ENCODE results near the gene SDHA.
A peak's percentile ranks its signal among the peaks of the same experiment; 100 is the strongest.
"Not testable (repeated sequence)": the region's sequence is repeated elsewhere in the genome, so short reads cannot be mapped to it uniquely, and the experiment has no call there.

SDHA gene

DNA sequence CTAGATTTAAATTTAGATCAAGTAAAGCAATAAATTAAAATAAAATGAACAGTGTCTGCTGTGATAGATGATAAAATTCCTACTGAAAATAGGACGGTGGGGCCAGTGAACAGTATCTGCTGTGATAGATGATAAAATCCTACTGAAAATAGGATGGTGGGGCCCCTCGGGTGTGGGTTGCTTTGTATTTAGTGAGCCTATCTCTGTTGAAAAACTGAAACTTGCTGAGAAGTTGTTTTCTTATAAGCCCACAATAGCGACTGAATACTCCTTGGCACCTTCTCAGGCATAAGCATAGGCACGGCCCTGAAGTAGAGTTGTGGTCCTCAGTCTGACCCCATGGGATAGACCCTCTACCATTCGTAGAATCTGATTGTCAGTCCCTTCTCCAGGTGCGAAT, 5.7 kb downstream of the SDHA start:
- no peak for DNase-seq

DNA sequence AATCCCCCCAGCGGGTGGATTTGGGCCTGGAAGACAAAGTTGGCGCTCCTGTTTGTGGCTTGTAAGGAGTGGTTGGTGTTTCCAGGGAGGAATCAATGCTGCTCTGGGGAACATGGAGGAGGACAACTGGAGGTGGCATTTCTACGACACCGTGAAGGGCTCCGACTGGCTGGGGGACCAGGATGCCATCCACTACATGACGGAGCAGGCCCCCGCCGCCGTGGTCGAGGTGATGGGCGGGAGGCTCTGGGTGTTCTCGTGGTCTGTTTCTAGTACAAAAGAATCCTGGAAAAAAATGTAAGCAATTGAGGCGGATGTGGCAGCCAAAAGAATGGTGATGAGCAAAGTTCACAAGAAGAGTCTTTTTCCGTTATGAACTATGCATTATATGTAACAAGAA, 7.2 kb downstream of the SDHA start:
- no peak for DNase-seq

DNA sequence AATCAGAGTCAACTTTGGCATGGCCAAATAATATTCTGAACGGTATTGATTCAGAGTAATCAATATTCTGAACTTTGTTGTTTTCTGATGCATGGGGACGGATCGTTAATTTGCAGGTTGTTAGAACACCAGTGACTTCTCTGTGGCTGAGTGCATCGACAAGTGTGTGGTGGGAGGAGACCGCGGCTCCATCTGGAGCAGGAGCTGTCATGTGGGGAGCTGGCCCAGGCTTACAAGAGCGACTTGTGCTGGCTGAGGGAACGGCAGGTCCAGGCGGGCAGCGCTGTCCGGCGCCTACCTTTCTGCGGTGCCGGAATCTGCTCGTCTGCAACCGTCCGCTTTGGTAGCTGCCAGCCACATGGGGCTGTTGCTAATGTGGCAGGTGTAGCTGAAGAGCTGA, 9.3 kb downstream of the SDHA start:
- DNase-seq: not testable (repeated sequence)

DNA sequence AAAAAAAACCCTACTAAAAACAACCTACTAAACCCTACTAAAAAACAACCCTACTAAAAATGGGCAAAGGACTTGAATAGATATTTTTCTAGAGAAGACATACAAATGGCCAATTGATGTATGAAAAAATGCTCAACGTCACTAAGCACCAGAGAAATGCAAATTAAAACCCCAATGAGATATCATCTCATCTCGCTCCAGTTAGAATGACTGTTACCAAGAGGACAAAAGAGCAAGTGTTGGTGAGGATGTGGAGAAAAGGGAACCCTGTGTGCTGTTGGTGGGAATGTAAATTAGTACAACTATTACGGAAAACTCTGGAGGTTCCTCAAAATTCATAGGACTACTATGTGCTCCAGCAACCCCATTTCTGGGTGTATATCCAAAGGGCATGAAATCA, 10.8 kb downstream of the SDHA start:
- DNase-seq: no peak

DNA sequence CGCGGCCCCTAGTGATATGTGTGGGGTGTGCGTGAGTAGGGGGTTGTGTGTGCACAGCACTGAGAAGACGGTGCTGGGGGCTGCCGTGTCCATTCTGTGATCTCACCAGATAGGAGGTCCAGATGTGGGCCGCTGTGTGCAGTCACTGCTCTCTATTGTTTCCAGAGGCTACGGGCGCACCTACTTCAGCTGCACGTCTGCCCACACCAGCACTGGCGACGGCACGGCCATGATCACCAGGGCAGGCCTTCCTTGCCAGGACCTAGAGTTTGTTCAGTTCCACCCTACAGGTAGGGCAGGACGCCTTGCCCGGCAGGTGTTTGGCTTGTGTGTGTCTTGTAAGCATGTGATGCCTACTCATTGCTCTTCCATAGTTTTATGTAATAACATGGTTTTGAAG, 12.6 kb downstream of the SDHA start:
- no peak for DNase-seq

DNA sequence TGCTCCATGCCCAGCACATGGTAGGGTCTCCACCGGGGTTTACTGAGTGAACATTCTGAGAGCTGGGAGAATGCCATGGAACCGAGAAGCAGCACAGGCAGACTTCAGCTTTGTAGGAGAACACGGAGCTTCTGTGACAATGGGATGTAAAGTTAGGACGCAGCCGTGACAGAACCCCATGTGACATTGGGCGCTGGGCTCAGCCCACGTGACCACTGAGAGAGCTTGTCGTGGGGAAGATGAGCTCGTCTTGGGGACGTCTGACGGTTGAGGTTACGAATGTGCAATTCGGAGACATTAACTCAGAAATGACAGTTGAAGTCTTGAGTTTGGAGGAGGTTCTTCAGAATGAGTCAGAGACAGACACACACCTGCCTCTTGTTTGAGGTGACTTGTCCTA, 13.5 kb downstream of the SDHA start:
- no peak for DNase-seq

DNA sequence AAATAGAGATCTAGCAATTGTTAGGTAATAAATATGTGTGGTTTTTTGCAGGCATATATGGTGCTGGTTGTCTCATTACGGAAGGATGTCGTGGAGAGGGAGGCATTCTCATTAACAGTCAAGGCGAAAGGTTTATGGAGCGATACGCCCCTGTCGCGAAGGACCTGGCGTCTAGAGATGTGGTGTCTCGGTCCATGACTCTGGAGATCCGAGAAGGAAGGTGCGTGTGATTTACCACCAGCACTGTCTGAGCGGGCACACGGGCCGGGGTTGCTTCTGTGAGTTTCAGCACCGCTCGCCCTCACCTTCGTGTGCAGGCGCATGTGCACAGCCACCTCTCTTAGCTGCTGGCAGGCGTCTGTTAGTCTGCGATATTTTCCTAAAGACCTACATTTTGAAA, 15.3 kb downstream of the SDHA start:
- DNase-seq: not testable (repeated sequence)

DNA sequence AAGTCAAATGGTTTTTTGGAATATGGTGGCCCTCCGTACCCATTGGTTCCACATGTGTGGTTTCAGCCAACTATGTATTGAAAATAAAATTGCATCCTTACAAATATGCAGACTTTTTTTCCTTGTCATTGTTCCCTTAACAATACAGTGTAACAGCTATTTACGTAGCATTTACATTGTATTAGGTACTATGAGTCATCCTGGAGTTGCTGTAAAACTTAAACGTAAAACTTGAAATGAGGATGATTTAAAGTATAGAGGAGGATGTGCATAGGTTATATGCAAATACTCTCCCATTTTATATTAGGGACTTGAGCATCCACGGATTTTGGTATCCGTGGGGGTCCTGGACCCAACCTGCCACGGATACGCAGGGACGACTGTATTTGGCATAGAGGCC, 16.3 kb downstream of the SDHA start:
- no peak for DNase-seq

DNA sequence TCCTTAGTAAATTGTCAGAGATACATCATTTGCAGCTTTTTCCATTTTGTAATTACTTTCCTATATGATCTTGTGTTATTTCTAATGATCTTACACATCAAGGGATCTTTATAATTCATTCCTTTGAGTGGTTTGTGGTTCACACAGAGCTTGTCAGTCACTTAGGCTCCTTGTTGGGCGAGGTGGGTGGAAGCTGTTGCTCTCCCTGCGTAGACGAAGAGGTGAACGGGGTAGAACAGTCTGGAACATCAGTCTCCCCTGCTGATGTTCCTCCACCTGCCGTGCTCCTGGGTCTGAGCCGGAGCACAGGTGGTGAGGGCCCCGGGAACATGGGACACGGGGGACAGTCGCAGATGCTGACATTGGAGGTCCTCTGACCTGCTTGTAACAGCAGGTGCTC, 17.4 kb downstream of the SDHA start:
- not testable (repeated sequence) for DNase-seq

DNA sequence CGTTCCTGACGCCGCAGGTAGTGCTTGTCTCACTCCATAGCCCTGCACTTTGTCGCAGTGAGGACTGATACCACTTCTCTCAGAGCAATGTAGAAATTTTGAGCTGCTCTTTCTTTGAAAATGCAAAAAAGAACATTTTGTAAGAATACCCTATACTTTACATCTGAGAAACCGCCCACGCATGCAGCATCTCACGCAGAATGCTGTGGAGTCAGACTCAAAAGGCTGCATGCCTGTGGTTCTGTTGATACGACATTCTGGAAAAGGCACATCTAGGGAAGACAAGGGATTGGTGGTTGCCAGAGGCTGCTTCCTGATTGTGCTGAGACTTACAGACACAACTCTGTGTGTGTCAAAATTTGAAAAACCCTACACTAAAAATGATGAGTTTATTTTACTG, 19.8 kb downstream of the SDHA start:
- DNase-seq: not testable (repeated sequence)

DNA sequence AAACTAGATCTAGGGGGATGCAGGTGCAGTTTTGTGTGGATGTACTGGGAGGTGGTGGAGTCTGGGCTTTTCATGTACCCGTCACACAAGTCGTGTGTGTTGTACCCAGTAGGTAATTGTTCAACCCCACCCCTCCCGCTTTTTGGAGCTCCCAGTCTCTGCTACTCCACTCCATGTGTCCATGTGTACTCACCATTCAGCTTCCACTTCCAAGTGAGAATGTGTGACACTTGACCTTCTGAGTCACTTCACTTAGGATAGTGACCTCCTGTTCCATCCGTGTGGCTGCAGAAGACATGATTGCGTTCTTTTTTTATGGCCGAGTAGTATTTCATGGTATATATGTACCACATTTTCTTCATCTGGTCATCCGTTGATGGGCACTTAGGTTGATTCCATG, 22.4 kb downstream of the SDHA start:
- DNase-seq: not testable (repeated sequence)

DNA sequence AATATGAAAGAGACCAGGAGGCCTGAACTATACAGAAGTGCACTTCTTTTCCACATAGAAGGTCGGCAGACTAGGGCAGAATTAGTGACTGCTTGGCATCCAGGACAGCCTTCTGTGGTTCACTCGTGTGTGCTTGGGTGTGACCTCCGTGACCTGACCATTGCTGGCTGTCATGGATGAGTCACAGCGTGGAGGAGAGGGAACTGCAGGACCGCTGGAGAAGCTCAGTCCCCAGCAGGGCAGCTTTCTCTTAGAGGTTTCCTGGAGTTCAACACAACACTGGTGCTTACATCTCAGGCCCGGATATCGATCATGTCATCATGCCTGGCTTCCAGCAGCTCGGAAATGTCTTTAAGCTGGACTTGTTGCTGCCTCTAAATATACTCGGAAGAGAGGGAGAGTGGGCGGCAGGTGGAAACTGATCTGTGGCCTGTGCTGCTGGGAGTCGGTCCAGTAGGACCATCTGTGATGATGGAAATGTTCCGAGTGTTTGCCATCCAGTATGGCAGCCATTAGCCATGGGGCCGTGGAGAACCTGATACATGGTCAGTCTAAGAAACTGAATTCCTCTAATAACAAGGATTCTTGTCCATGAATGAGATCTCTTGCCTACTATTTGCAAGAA, 23.0 kb downstream of the SDHA start:
- DNase-seq: not testable (repeated sequence)

DNA sequence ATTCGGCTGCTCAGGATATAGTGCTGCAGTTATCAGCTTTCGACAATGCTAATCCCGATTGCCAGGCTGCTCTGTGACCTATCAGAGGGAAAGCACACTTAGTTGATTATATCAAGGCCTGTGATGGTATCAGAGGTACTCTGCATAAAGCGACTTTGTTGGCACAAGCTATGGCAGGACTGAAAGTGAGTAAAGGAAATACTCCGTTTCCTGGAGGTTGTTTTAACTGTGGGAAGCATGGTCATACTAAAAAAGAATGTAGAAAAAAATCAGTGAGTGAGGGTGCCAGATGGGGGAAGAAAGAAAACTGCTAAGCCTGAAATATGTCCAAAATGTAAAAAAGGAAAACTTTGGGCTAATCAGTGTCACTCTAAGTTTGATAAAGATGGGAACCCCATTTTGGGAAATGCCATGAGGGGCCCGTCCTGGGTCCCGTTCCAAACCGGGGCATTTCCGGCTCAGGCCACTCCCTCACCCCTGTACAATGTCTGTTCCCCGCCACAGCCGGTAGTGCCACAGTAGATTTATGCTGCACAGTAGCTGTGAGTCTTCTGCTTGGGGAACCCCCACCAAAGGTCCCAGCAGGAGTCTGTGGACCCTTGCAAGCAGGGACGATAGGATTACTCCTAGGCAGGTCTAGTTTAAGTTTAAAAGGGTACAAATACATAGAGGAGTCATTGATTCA, 25.7 kb downstream of the SDHA start:
- not testable (repeated sequence) for DNase-seq

DNA sequence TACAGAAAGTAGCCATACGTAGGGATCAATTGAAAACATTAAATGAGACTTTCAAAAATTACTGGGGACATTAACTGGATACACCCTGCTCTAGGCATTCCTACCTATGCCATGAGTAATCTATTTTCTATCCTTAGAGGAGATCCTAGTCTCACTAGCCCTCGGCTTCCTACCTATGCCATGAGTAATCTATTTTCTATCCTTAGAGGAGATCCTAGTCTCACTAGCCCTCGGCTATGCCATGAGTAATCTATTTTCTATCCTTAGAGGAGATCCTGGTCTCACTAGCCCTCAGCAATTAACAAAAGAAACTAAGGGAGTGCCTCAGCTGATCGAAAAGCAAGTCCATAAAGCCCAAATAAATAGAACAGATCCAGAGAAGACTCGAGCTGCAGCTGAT, 27.6 kb downstream of the SDHA start:
- not testable (repeated sequence) for DNase-seq

DNA sequence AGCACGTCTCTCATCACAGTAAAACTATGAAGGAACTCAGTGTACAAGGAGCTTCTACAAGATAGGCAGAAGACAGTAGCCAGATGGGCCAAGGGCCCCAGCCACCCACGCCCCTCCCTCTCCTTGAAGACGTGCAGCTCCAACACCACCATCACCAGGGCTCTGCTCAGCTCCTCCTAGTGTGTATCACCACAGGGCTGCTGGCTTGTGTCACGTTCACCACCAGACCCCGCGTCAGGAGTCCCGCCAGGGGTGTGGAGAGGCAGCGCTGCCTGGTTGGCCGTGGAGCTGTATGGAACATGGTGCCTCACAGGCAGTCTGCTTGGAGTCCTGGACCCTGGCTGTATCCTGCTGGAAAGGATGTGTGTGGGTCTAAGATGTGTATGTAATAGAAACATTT, 32.3 kb downstream of the SDHA start:
- not testable (repeated sequence) for DNase-seq

DNA sequence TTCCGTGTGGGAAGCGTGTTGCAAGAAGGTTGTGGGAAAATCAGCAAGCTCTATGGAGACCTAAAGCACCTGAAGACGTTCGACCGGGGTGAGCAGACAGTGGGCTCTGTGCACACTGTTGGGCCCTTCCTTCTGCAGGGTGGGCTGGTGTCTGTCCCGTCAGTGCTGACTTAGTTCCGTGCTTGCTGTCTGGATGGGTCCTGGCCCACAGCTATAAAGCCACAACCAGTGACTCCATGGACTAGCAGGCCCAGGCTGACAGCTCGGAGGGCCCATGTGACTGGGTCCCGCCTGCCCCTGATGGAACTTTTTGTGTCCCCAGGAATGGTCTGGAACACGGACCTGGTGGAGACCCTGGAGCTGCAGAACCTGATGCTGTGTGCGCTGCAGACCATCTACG, 32.9 kb downstream of the SDHA start:
- DNase-seq: not testable (repeated sequence)

DNA sequence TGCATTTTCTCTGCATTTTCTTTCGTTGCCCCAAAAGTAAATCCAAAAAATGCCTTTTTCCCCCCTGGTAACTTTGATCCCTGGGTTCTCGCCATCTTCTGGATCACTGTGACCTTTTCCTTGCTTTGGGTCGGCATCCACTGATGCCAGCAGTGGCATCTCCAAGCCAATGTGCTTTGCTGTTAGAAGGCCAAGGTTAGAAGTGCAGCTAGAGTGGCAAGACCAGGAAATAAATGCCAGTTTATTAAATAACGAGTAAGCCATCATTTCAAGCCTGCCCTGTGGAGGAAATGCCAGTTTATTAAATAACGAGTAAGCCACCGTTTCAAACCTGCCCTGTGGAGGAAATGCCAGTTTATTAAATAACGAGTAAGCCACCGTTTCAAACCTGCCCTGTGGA, 33.4 kb downstream of the SDHA start:
- not testable (repeated sequence) for DNase-seq

DNA sequence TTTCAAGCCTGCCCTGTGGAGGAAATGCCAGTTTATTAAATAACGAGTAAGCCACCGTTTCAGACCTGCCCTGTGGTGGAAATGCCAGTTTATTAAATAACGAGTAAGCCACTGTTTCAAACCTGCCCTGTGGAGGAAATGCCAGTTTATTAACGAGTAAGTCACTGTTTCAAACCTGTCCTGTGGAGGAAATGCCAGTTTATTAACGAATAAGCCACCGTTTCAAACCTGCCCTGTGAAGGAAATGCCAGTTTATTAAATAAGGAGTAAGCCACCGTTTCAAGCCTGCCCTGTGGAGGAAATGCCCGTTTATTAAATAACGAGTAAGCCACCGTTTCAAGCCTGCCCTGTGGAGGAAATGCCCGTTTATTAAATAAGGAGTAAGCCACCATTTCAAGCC, 33.9 kb downstream of the SDHA start:
- DNase-seq: not testable (repeated sequence)

DNA sequence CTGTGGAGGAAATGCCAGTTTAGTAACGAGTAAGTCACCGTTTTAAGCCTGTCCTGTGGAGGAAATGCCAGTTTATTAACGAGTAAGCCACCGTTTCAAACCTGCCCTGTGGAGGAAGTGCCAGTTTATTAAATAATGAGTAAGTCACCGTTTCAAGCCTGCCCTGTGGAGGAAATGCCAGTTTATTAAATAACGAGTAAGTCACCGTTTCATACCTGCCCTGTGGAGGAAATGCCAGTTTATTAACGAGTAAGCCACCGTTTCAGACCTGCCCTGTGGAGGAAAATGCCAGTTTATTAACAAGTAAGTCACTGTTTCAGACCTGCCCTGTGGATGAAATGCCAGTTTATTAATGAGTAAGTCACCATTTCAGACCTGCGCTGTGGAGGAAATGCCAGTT, 34.4 kb downstream of the SDHA start:
- no peak for DNase-seq

DNA sequence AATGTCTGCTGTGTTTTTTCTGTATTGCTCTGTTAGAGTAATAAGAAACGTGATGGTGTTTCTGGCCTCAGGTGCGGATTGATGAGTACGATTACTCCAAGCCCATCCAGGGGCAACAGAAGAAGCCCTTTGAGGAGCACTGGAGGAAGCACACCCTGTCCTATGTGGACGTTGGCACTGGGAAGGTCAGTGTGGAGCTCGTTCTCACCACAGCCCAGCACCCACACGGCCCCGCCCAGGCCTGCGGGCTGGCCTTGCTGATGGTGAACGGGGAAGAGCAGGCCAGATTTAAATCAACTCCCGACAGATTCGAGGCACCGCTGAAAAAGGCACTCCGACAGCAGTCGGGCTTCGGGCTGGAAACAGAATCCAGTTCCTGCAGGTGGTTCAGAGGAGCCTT, 36.2 kb downstream of the SDHA start:
- not testable (repeated sequence) for DNase-seq

DNA sequence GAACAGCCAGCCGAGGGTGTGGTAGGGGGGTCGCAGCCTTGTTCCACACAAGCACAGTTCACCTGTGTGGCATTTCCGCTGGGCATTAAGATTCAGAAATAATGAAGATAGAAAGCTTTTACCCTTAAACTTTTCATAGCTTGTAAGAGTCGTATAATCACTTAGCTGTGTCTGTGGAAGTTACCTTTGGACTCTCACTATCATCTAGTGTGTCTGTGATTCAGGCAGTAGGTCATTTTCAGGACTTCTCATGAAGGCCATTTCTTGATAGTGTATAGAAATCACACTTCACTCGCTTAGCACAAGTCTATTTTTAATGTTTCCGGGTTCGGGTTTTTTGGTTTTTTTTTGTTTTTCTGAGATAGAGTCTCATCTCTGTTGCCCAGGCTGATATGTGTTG, 37.0 kb downstream of the SDHA start:
- DNase-seq: not testable (repeated sequence)

DNA sequence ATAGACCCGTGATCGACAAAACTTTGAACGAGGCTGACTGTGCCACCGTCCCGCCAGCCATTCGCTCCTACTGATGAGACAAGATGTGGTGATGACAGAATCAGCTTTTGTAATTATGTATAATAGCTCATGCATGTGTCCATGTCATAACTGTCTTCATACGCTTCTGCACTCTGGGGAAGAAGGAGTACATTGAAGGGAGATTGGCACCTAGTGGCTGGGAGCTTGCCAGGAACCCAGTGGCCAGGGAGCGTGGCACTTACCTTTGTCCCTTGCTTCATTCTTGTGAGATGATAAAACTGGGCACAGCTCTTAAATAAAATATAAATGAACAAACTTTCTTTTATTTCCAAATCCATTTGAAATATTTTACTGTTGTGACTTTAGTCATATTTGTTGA, 38.2 kb downstream of the SDHA start:
- not testable (repeated sequence) for DNase-seq

DNA sequence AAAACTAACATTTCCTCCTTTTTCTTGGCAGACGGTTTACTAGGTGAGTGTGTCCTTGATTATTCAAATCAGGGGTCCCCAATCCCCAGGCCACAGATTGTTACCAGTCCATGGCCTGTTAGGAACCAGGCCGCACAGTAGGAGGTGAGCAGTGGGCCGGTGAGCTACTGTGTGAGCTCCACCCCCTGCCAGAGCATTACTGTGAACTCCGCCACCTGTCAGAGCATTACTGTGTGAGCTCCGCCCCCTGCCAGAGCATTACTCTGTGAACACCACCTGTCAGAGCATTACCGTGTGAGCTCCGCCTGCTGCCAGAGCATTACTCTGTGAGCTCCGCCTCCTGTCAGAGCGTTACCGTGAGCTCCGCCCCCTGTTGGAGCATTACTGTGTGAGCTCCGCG, 39.0 kb downstream of the SDHA start:
- DNase-seq: no peak

DNA sequence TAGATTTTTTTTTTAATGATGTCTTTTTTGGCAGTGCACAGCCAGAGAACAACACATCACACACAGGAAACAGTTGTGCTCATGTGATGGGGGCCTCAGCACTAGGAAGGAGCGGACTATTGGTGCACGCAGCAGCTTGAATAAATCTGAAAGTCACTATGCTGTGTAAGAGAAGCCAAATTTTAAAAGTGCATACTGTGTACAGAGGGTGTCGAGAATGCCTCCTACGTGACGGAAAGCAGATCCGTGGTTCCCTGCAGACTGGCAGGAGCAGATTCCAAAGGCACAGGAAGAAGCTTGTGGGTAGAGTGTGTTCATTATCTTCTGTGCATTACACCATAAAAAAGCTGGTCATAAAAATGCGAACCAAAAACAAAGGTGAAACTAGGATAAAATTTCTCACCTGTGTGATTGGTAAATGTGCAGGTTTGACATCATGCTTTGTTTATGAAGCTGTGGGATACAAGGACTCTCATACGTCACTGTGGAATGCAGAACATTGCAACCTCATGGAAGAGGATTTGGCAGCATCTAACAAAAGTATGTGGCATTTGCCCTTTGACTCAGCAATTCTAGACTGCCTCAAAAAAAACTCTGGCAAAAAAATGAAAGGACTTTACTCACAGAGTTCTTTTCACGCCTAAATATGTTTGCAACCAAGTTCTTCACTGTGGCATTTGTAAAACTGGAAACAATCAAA, 45.3 kb downstream of the SDHA start:
- DNase-seq: peak; percentile 87

Measured in fibroblast of skin of right biceps (primary cell).